Endothelial cell of hepatic sinusoid (primary cell): ENCODE results near the gene TMEM196.
"Not testable (repeated sequence)": the region's sequence is repeated elsewhere in the genome, so short reads cannot be mapped to it uniquely, and the experiment has no call there.

ENCODE experiments used
- in situ Hi-C: cut with HindIII; loops from 2 replicates; pipeline ENCODE4 v1.10.0; 2017; ENCODE audit warnings: low sequenced_read_pairs

TMEM196 gene

GRCh38 chr7:19708397-19709248, 64.8 kb downstream of the TMEM196 start, which contains the start of gene POLR1F:
Gene POLR1F, minus strand, starts transcription at chr7:19709037. Its CDS starts 21 bp downstream, at chr7:19709016.
- in situ Hi-C loops, result no loop called here

GRCh38 chr7:19707240-19707639, 66.2 kb downstream of the TMEM196 start:
- in situ Hi-C loops, result no loop called here

GRCh38 chr7:19705663-19706062, 67.8 kb downstream of the TMEM196 start:
- in situ Hi-C loops, result no loop called here

DNA sequence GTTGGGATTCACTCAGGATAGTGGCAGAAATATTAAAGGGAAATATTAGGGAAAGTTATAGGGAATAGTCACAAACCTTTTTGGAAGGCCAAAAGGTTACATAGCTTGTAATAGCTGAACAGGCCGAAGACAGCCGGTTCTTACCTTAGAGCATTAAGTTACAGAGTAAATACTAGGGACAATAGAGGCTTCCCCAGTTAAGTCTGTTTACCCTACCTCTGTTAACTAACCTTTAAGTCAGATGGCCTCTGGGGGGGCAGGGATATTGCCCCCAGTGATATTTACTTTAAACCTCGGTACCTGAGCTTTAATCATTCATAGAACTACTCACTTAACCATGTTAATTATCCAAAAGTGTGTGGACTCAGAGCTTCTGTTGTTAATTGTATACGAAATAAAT, 71.9 kb downstream of the TMEM196 start:
- in situ Hi-C loops, result no loop called here

GRCh38 chr7:19700936-19701335, 72.5 kb downstream of the TMEM196 start:
- in situ Hi-C loops, result no loop called here

DNA sequence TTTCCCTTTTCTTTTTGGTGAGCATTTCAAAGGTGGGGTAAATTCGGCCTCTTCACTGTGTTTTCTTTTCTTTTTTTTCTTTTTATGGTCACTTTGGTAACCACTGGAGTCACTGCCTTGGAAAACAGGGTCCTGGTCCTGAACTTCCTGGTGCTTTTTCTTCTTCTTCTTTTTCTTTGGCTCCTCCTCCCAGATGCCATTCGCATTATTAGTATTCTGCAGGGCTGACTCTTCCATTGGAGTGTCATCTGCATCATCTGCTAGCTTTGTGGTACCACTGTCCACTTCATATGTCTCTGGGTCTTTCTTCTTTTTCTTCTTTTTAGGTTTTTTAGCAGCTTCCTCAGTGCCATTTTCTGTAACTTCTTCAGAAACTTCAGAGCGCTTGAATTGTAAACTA, 75.1 kb downstream of the TMEM196 start:
- in situ Hi-C loops, result no loop called here

DNA sequence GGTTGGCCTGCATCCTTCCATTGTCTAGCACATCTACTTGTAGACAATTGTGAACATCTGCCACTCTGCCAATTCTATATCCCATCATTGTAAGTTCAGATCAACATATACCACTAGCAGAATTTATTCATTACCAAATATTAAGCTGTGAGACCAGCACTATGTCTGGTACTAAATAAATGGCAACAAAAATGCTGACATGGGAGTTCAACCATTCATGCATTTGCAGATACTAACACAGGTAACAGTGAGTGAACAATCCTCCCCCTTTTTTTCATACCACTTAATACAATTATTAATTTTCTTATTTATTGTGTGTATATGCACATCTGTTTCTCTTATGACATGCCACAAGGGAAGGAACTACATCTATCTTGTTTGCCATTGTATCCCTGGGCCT, 76.5 kb downstream of the TMEM196 start:
- in situ Hi-C loops, result no loop called here

DNA sequence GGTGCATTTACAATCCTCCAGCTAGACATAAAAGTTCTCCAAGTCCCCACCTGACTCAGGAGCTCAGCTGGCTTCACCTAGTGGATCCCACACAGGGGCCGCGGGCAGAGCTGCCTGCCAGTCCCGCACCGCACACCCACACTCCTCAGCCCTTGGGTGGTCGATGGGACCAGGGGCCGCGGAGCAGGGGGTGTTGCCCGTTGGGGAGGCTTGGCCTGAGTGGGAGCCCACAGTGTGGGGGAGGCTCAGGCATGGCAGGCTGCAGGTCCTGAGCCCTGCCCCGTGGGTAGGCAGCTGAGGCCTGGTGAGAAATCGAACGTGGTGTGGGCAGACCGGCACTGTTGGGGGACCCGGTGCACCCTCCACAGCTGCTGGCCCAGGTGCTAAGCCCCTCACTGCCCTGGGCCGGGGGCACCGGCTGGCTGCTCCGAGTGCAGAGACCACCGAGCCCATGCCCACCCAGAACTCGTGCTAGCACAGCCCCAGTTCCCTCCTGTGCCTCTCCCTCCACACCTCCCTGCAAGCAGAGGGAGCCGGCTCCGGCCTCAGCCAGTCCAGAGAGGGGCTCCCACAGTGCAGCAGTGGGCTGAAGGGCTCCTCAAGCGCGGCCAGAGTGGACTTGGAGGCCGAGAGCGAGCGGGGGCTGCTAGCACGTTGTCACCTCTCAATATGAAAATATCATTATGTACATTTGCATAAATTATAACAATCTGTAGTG, 81.1 kb downstream of the TMEM196 start:
- in situ Hi-C loops, result no loop called here

GRCh38 chr7:19690736-19691135, 82.7 kb downstream of the TMEM196 start:
- in situ Hi-C loops, result no loop called here

DNA sequence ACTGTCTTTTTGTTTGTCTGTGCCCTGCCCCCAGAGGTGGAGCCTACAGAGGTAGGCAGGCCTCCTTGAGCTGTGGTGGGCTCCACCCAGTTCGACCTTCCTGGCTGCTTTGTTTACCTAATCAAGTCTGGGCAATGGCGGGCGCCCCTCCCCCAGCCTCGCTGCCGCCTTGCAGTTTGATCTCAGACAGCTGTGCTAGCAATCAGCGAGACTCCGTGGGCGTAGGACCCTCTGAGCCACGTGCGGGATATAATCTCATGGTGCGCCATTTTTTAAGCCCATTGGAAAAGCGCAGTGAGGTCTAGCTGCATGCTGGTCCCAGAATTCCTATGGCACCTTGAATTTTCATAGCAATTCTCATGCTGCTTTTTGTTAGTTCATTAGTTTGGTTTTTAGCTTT, 84.3 kb downstream of the TMEM196 start:
- in situ Hi-C loops, result not testable (repeated sequence)

DNA sequence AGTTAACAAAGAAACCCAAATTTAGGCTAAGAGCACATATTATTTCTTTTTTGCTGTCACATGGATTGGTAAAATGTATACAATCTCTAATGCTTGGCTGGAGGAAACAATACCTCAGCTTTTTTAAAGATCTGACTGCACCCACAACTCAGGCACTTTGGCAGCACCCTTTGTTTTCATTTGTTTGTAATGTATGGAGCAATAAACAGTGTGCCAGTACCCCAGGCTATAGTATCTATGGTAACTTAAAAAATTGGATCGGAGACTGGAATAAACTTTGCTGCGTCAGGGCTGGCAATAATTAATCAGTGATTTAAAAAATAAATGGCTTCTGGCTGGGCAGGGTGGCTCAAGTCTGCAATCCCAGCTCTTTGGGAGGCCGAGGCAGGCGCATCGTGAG, 91.8 kb downstream of the TMEM196 start:
- in situ Hi-C loops, result no loop called here

DNA sequence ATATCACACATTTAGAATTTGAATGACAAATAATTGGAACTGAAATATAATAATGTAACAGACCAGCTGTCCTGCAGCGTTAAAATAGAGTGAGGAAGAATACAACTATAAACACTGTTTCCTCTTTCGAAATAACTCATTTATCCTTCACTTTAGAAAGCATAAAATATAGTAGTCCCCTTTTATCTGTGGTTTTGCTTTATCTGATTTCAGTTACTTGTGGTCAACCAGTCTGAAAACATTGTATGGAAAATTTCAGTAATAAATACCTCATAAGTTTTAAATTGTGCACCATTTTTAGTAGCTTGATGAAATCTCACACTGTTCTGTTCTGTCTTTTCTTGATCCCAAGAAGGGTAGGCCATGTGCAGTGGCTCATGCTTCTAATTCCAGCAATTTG, 96.2 kb downstream of the TMEM196 start:
- in situ Hi-C loops, result loop anchor here (10.0 kb wide), 1 partner anchor 1082 kb away; no protein-coding TSS in a partner anchor

GRCh38 chr7:19675816-19676215, 97.6 kb downstream of the TMEM196 start:
- in situ Hi-C loops, result loop anchor here (10.0 kb wide), 1 partner anchor 1081 kb away; no protein-coding TSS in a partner anchor

- in situ Hi-C loops, result loop anchor here (10.0 to 25.0 kb wide), 2 partner anchors 987 to 1080 kb away; no protein-coding TSS in a partner anchor
Observed at GRCh38 chr7:19674266-19674960, 99.0 kb downstream of the TMEM196 start.

- in situ Hi-C loops, result loop anchor here (10.0 to 25.0 kb wide), 2 partner anchors 984 to 1076 kb away; no protein-coding TSS in a partner anchor
Observed at GRCh38 chr7:19670806-19671205, 102.6 kb downstream of the TMEM196 start.
